Measurements from ENCODE around the gene MYO19.
"Not testable (repeated sequence)": the region's sequence is repeated elsewhere in the genome, so short reads cannot be mapped to it uniquely, and the experiment has no call there.

MYO19 gene

DNA sequence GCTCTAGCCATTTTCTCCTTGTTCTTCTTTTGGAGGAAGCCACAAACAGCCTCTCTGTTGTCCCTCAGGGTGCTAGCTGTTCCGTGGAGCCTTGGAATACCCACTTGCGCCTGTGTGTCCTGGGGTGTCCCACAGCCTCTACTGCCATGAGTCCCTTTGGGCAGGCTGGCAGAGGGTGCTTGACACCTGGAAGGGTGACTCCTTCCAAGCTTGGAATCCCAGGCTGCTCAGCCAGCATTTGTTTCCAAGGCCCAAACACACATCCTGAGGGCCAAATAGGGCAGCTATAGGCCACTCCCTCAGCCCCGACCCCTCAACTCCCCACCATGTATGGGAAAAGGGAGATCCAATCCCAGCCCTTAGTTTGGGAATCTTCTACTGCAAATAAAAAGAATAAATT, 33.3 kb downstream of the MYO19 start:
- DNase-seq (ENCODE audit: low spot score) = no peak

GRCh38 chr17:36500745-36501225, 33.9 kb downstream of the MYO19 start:
- no peak for DNase-seq (ENCODE audit: low spot score)

DNA sequence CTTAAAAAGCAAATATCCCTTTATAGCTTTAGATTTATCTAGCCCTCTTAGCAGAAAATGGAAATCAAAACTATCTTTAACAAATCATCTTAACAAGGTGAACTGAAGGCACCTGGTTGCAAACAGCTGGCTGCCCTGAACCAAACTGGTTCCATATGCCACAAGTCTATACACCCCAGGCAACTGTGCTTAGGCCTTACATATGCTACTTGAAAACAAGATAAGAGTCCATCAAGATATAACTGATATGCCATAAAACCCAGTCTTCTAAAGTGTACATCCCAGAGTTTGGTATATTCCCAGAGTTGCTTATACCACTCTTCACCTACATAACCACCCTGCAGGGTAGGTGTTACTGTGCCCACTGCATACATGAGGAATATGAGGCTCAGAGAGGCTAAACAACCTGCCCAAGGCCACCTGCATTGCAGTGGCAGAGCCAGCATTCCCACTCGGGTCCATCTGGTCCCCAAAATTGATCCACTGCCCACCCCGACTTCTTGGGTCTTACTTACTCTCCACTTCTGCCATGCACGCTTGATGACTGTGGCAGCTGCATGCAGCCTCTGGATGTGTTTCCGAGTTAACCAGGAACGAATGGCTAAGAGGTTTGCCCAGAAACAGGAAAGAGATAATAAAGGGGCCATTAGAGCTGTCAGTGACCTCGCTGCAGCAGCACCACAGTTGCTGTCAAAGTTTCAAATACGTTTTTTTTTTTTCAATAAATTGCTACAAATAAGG, 35.9 kb downstream of the MYO19 start:
- no peak for DNase-seq (ENCODE audit: low spot score)

DNA sequence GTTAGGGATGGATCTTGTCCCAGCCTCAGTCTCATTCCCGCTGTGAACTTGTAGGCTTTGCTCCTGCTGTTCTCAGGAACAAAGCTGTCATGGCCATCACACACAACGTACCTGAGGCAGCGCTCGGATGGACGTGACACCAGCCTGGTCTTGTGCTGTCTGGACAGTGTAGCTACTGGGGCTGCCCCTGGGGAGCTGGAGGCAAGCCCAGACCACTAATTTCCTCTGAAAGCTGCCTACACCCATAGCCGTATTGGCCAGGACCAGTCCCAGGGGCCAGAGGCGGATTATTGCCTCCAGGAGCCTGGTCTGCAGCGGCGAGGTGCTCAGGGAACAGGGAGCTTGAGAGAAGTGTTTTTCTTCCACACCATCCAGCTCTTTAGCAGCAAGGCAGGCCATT, 36.5 kb downstream of the MYO19 start:
- no peak for DNase-seq (ENCODE audit: low spot score)

DNA sequence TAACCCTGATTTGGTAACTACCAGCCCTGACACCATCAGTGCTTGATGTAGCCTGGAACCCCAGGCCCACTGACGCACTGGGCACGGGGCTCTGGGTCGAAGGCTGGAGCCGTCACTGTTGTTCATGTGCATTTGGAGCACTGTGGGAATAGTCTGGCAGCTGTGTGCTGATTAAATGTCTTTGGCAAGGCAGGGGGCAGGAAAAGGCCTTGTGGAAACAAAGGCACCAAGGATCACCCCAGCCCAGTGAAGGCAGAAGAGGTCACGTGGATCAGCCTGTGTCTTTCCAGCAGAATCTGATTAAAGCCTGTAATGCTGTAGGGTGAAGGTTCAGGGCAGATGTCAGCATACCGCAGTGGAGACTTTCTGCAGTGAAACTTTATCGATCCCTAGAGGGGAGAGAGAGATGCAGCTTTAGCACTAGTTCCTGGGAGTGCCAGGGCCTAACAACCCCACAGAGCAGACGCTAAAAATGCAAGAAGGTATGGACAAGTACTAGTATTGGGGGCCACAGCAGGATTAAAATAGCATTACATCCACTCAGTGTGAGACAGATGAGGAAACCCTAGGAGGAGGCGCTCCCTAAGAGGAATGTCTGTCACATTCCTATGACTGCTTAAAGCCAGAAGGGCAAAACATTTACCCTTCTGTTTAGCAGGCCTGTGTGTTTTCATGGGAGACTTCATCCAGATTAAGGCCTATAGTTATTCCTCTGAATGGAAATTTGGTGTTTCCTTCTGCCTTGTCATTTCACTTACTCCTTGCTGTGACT, 38.5 kb downstream of the MYO19 start:
- DNase-seq (ENCODE audit: low spot score) = no peak

DNA sequence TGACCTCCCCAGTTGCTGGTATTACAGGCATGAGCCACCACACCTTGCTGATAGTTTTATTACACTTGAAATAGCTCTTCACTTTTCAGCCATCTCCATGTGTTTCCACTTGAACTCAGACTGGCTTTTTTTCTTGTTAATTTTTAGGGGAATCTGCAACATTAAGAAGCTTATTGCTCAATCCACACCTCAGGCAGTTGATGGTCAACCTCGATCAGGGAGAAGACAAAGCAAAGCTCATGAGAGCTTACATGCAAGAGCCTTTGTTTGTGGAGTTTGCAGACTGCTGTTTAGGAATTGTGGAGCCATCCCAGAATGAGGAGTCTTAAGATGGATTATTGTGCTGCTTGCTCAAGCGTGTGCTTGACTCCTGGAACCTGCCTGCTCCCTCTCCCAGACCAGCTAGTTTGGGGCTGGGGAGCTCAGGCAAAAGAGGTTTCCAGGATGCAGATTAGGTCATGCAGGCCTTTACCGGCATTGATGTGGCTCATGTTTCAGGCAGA, 39.5 kb downstream of the MYO19 start:
- no peak for DNase-seq (ENCODE audit: low spot score)

- DNase-seq (ENCODE audit: low spot score) = no peak
Observed at GRCh38 chr17:36494674-36495073, 40.0 kb downstream of the MYO19 start.

GRCh38 chr17:36493956-36494355, 40.7 kb downstream of the MYO19 start:
- no peak for DNase-seq (ENCODE audit: low spot score)

- DNase-seq (ENCODE audit: low spot score) = peak; percentile 97
Observed at GRCh38 chr17:36486204-36487194, 48.2 kb downstream of the MYO19 start, which contains the start of gene ZNHIT3. Gene ZNHIT3, plus strand, starts transcription at chr17:36486681. Its CDS starts 19 bp downstream, at chr17:36486700.

- DNase-seq (ENCODE audit: low spot score) = no peak
Observed at GRCh38 chr17:36485805-36486203, 48.9 kb downstream of the MYO19 start.

GRCh38 chr17:36485027-36485426, 49.6 kb downstream of the MYO19 start:
- no peak for DNase-seq (ENCODE audit: low spot score)

- DNase-seq (ENCODE audit: low spot score) = not testable (repeated sequence)
Observed at GRCh38 chr17:36484021-36484420, 50.6 kb downstream of the MYO19 start.

- DNase-seq (ENCODE audit: low spot score) = peak; percentile 92
Observed at GRCh38 chr17:36482611-36483504, 51.8 kb downstream of the MYO19 start.

DNA sequence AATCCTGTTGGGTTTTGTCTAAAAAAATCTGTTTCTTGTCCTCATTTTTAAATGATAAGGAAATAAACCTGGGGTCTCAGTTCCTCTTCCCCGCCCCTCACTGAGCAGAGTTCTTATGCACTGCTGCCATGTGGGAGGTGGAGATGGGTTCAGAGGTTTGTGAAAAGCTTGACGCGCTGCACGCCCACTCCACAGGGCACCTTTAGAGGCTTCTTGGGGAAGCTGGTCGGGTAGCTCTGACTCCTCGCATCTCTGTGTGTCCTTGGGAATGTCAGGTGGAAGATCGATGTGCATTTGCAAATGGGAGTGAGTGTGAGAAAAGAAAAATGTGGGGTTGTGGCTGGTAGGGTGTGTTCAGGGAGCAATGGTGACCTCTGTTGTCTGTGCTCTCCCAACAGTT, 52.8 kb downstream of the MYO19 start:
- DNase-seq (ENCODE audit: low spot score) = no peak

GRCh38 chr17:36475346-36475970, 59.2 kb downstream of the MYO19 start:
- no peak for DNase-seq (ENCODE audit: low spot score)

- no peak for DNase-seq (ENCODE audit: low spot score)
Observed at GRCh38 chr17:36474571-36474970, 60.1 kb downstream of the MYO19 start.

GRCh38 chr17:36470499-36470898, 64.2 kb downstream of the MYO19 start:
- no peak for DNase-seq (ENCODE audit: low spot score)

- DNase-seq (ENCODE audit: low spot score) = no peak
Observed at GRCh38 chr17:36469733-36470132, 64.9 kb downstream of the MYO19 start.

DNA sequence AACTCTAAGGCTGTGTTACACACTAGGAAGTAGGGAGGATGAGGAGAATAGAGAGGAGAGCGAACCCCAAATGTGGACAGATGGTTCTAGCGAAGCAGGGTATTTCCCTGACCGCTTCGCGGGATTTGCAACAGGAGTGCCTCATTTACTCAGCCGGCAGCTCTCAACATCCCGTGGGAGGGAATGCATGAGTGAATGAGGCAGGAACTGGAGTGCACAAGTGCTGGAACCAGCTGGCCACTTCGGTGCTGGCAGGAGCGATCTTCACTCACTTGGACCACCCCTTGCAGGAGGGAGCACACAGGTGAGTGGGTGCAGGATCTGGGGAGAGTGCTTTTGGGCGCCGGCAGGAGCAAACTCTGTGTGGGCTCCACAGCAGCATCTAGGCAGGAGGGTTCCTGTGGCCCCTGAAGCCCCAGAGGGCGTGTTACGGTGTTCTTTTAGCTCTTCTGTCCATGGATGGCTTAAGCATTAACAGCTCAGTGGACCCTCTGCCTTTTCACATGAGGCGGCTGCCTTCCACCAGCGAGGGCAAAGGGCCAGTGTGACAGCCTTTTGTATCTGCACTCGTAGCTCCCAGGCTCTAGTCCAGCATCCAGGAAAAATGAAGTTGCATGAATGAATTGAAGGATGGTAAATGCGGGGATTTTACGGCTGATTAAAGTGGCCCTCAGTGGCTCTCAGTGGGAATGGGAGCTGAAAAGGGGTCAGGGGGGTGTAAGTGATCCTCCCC, 65.6 kb downstream of the MYO19 start:
- DNase-seq (ENCODE audit: low spot score) = no peak

GRCh38 chr17:36464765-36465088, 69.9 kb downstream of the MYO19 start:
- no peak for DNase-seq (ENCODE audit: low spot score)
